WTC11 (cell line): Measurements from ENCODE around the gene GNA12.

Source experiments
- KAT7 ChIP-seq: sonication (generic); formaldehyde crosslinking; IDR thresholded peaks from 2 replicates; pipeline ENCODE4 v1.8.1; 2023; ENCODE audit warnings: missing genetic modification reagents, mild to moderate bottlenecking, borderline replicate concordance
- RELA ChIP-seq: sonication (generic); formaldehyde crosslinking; IDR thresholded peaks from 2 replicates; pipeline ENCODE4 v1.8.1; 2022; ENCODE audit warnings: missing genetic modification reagents, mild to moderate bottlenecking, borderline replicate concordance
- ZNF121 ChIP-seq: sonication (generic); formaldehyde crosslinking; IDR thresholded peaks from 2 replicates; pipeline ENCODE4 v1.8.0; 2023; ENCODE audit warnings: missing genetic modification reagents
- TF ChIP-seq, protein P1 (sequence below): fragments of 200-600 bp; IDR thresholded peaks from 2 replicates; pipeline ENCODE4 v1.8.0; 2022; ENCODE audit warnings: antibody characterized with exemption
- TF ChIP-seq, protein P2 (sequence below): sonication (generic); formaldehyde crosslinking; IDR thresholded peaks from 2 replicates; pipeline ENCODE4 v1.8.0; 2022; ENCODE audit warnings: mild to moderate bottlenecking, missing genetic modification reagents
- TF ChIP-seq, protein P3 (sequence below): sonication (generic); formaldehyde crosslinking; IDR thresholded peaks from 2 replicates; pipeline ENCODE4 v1.8.0; 2023; ENCODE audit warnings: mild to moderate bottlenecking, missing genetic modification reagents

DNA sequence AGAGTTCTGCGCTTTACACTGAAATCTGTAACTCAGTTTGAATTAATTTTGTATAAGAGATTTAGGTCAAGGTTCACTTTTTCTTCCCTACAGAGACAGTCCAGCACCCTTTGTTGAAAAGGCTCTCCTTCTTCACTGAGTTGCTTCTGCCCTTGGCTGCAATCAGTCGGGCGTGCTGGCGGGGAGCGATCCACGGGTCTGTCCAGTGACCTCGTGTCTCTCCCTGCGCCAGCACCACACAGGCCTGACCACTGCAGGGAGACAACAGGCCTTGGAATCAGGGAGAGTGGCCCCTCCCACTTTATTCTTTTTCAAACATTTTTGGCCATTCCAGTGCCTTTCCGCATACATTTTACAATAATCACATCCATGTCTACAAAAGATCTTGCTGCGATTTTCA is 89.2 kb downstream of the GNA12 start:
- TF ChIP-seq ZNF121 = no peak
- TF ChIP-seq, protein P1, sequence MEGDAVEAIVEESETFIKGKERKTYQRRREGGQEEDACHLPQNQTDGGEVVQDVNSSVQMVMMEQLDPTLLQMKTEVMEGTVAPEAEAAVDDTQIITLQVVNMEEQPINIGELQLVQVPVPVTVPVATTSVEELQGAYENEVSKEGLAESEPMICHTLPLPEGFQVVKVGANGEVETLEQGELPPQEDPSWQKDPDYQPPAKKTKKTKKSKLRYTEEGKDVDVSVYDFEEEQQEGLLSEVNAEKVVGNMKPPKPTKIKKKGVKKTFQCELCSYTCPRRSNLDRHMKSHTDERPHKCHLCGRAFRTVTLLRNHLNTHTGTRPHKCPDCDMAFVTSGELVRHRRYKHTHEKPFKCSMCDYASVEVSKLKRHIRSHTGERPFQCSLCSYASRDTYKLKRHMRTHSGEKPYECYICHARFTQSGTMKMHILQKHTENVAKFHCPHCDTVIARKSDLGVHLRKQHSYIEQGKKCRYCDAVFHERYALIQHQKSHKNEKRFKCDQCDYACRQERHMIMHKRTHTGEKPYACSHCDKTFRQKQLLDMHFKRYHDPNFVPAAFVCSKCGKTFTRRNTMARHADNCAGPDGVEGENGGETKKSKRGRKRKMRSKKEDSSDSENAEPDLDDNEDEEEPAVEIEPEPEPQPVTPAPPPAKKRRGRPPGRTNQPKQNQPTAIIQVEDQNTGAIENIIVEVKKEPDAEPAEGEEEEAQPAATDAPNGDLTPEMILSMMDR = no peak
- TF ChIP-seq RELA (CRISPR knock-in tag) = no peak
- TF ChIP-seq, protein P2, sequence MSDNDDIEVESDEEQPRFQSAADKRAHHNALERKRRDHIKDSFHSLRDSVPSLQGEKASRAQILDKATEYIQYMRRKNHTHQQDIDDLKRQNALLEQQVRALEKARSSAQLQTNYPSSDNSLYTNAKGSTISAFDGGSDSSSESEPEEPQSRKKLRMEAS (CRISPR knock-in tag) = no peak
- no peak for TF ChIP-seq KAT7 (CRISPR knock-in tag)
- TF ChIP-seq, protein P3, sequence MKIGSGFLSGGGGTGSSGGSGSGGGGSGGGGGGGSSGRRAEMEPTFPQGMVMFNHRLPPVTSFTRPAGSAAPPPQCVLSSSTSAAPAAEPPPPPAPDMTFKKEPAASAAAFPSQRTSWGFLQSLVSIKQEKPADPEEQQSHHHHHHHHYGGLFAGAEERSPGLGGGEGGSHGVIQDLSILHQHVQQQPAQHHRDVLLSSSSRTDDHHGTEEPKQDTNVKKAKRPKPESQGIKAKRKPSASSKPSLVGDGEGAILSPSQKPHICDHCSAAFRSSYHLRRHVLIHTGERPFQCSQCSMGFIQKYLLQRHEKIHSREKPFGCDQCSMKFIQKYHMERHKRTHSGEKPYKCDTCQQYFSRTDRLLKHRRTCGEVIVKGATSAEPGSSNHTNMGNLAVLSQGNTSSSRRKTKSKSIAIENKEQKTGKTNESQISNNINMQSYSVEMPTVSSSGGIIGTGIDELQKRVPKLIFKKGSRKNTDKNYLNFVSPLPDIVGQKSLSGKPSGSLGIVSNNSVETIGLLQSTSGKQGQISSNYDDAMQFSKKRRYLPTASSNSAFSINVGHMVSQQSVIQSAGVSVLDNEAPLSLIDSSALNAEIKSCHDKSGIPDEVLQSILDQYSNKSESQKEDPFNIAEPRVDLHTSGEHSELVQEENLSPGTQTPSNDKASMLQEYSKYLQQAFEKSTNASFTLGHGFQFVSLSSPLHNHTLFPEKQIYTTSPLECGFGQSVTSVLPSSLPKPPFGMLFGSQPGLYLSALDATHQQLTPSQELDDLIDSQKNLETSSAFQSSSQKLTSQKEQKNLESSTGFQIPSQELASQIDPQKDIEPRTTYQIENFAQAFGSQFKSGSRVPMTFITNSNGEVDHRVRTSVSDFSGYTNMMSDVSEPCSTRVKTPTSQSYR (CRISPR knock-in tag) = no peak
